Superior temporal gyrus (tissue), 1 donor: Measurements from ENCODE around the gene SH3D21.
A peak's percentile ranks its signal among the peaks of the same experiment; 100 is the strongest.

Experiments used
- DNase-seq: peaks from one replicate; pipeline ENCODE4 v3.0.0-alpha.2; 2016; ENCODE audit errors: extremely low spot score

SH3D21 gene

DNA sequence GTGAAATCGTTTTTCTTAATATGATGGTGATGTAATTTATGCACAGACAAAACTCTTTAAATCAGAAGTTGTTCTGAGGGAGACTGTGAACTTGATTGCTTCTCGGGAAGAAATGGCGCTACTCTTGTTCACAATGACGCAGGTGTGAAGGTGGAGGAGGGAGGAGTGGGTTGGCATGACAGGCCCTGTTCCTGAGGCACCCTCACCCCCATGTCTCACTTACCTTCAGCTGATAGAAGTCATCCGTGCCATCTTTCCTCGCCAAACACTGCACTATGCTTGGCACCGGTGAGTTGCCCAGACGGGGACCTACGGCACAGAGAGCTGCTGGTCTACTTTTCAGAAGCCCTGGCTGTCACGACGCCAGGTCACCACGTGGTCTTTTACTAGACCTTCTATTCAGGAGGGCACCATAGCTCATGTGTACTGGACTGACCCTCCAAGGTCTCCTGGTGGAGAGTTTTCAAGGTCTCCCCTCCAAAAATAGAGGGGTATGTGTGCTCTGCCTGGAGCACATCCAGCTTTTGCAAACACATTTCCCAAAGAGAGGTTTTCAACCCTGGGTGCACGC lies 52.4 kb downstream of the SH3D21 start:
- DNase-seq: peak; percentile 15

GRCh38 chr1:36359383-36359782 lies 53.2 kb downstream of the SH3D21 start:
- no peak for DNase-seq

- DNase-seq: no peak
These were observed 53.9 kb downstream of the SH3D21 start for GRCh38 chr1:36359911-36360550.

- DNase-seq: peak; percentile 78
These were observed 59.2 kb downstream of the SH3D21 start for GRCh38 chr1:36365381-36365780.

DNA sequence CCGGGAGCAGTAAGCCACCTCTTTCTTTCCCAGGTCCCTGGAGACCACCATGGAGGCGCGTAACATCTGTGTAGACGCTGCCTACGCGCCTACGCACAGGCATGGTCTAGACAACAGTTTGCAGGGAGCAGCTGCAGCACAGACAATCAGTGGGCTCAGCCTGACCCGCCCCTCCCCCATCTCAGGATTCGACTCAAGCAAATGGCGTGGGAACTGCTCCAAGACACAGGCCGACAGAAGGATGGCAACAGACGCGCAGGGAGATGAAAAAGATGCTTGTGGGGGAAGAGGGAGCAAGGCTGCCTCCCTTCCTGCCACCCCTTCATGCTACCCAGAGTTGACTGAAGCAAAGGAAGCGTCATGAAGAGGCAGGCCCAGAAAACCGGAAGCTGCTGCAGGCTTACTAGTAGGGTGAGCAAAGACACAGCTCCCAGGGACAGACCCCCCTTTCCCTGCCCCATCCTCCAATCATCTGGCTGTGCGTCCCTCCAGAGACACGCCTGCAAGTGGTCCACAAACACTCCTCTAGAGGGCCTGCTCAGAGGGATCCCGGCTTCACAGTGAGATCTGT lies 60.0 kb downstream of the SH3D21 start:
- DNase-seq: peak; percentile 61

- no peak for DNase-seq
These were observed 60.9 kb downstream of the SH3D21 start for GRCh38 chr1:36367066-36367465.

- DNase-seq: no peak
These were observed 61.6 kb downstream of the SH3D21 start for GRCh38 chr1:36367798-36368197.

GRCh38 chr1:36369061-36369861 lies 63.1 kb downstream of the SH3D21 start:
- DNase-seq: peak; percentile 80
